Measurements from ENCODE around the gene BCKDHA.

The BCKDHA gene

DNA sequence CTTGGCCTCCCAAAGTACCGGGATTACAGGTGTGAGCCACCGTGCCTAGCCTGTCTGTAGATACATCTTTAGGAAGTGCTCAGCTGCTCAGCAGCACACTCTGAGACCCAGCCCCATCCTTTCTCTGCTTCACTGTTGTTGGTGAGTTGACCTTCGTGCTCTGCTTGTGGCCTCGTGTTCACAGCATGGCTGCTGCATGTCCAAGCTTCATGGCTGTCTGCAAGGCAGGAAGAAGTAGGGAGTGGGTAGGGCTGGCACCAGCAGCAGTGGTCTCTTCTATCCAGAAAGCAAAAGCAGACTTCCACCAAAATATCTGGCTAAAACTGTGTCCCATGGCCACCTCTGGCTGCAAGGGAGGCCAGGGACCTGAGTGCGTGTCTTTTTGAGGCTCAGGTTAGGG, 15.3 kb downstream of the BCKDHA start:
- no peaks in the 10 kb centered on the region for H3K9me3 Mint-ChIP-seq
- no peak overlapping the region for H3K4me3 Mint-ChIP-seq
- ATAC-seq (replicated peaks; ENCODE audit: extremely low read depth, poor library complexity, severe bottlenecking) = no peak
- no peaks in the 10 kb centered on the region for H3K27me3 Mint-ChIP-seq
- peaks cover 15% of the 10 kb centered on the region for H3K4me1 Mint-ChIP-seq
- peaks cover 21% of the 10 kb centered on the region for H3K36me3 Mint-ChIP-seq (ENCODE audit: insufficient read depth)
- no peak overlapping the region for H3K27ac Mint-ChIP-seq (ENCODE audit: low read depth)
- DNase-seq (ENCODE audit: low spot score in 2 of 2) = no peak

DNA sequence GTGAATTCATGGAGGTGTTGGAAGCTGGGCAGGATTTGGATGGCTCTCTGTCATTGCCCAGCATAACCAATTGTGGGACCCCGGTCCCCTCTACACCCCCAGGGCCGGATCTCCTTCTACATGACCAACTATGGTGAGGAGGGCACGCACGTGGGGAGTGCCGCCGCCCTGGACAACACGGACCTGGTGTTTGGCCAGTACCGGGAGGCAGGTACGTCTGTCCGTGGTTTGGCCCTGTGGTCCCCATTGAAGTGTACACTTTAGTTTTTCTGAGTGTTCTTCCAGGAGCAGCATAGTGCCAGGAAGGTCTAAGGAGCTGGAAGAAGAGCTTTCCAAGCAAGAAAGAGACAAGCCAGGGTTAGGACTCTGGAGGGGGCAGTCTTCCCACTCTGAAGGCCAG, 16.3 kb downstream of the BCKDHA start:
- H3K4me3 Mint-ChIP-seq = no peak overlapping the region
- peaks cover 22% of the 10 kb centered on the region for H3K36me3 Mint-ChIP-seq (ENCODE audit: insufficient read depth)
- DNase-seq (ENCODE audit: low spot score in 2 of 2) = no peak
- ATAC-seq (replicated peaks; ENCODE audit: extremely low read depth, poor library complexity, severe bottlenecking) = no peak
- peak overlapping the region; percentile 91 for H3K27ac Mint-ChIP-seq (ENCODE audit: low read depth)
- no peaks in the 10 kb centered on the region for H3K27me3 Mint-ChIP-seq
- H3K4me1 Mint-ChIP-seq = peaks cover 13% of the 10 kb centered on the region
- H3K9me3 Mint-ChIP-seq = no peaks in the 10 kb centered on the region

DNA sequence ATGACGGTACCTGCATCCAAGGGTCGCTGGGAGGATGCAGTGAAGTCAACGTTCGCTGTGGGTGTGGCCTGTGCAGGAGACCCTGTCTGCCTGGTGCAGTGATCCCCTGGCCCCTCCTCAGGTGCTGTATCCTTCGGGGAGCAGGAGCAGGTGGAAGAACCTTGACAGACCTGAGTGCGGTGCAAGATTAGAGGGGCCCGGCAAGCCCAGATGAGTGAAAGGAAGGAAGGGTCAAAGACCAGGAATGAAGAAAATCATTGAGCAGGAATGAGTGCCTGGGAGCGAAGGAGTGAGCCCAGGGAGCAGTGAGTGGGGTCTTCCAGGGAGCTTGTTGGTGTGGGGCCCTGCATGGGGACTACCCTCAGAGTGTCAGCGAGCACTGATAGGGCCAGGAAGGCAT, 16.8 kb downstream of the BCKDHA start:
- no peaks in the 10 kb centered on the region for H3K9me3 Mint-ChIP-seq
- peaks cover 25% of the 10 kb centered on the region for H3K36me3 Mint-ChIP-seq (ENCODE audit: insufficient read depth)
- H3K27me3 Mint-ChIP-seq = no peaks in the 10 kb centered on the region
- H3K4me3 Mint-ChIP-seq = no peak overlapping the region
- H3K27ac Mint-ChIP-seq (ENCODE audit: low read depth) = peak overlapping the region; percentile 91
- ATAC-seq (replicated peaks; ENCODE audit: extremely low read depth, poor library complexity, severe bottlenecking) (no peak), DNase-seq (ENCODE audit: low spot score in 2 of 2) (no peak)
- peaks cover 7% of the 10 kb centered on the region for H3K4me1 Mint-ChIP-seq

DNA sequence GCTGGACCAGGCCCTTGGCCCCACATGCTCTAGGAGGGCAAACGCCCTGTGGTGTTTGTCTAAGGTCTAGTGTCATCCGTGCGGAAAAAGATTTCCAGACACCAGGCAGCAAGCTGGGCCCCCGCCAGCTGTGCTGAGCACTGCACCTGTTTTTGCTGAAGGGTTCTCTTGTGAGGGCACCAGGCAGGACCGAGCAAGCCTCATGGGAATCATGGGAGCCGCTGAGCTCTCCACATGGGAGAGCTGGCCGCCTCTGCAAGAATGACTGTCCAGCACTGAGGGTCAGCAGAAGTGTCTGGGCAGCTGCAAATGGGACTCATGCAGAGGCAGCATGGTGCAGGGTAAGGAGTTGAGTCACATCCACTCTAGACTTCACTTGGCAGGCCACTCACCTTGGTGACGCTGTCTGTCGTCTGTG, 17.5 kb downstream of the BCKDHA start:
- Mint-ChIP-seq H3K27me3 (no peaks in the 10 kb centered on the region), H3K9me3 (no peaks in the 10 kb centered on the region), H3K36me3 (ENCODE audit: insufficient read depth) (peaks cover 31% of the 10 kb centered on the region), H3K27ac (ENCODE audit: low read depth) (no peak overlapping the region), H3K4me1 (peaks cover 1% of the 10 kb centered on the region), H3K4me3 (no peak overlapping the region)
- DNase-seq (ENCODE audit: low spot score in 2 of 2) (no peak), ATAC-seq (replicated peaks; ENCODE audit: extremely low read depth, poor library complexity, severe bottlenecking) (no peak)

DNA sequence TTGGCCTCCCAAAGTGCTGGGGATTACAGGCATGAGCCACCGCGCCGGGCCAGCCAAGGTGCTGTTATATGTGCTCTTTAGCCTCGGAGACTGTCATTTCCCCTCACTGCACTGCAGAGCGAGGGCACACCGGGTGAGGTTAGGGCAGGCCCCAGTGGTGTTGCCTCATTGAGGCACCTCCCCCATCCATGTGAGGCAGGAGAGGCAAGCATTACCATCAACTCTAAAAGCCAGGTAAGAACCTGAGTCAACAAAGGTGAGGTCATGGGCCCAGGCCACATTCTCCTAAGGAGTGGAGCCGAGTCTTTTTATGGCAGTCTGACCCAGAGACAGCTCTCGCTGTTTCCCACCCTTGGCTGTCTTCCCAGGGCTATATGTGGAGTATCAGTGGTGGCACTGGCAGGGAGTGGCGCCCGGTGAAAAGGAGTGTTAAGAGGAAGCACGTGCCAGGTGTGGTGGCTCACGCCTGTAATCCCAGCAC, 18.6 kb downstream of the BCKDHA start:
- peaks cover 36% of the 10 kb centered on the region for H3K36me3 Mint-ChIP-seq (ENCODE audit: insufficient read depth)
- no peaks in the 10 kb centered on the region for H3K9me3 Mint-ChIP-seq
- no peaks in the 10 kb centered on the region for H3K27me3 Mint-ChIP-seq
- ATAC-seq (replicated peaks; ENCODE audit: extremely low read depth, poor library complexity, severe bottlenecking) (no peak), DNase-seq (ENCODE audit: low spot score in 2 of 2) (no peak)
- H3K4me3 Mint-ChIP-seq = no peak overlapping the region
- no peak overlapping the region for H3K27ac Mint-ChIP-seq (ENCODE audit: low read depth)
- peaks cover 4% of the 10 kb centered on the region for H3K4me1 Mint-ChIP-seq

DNA sequence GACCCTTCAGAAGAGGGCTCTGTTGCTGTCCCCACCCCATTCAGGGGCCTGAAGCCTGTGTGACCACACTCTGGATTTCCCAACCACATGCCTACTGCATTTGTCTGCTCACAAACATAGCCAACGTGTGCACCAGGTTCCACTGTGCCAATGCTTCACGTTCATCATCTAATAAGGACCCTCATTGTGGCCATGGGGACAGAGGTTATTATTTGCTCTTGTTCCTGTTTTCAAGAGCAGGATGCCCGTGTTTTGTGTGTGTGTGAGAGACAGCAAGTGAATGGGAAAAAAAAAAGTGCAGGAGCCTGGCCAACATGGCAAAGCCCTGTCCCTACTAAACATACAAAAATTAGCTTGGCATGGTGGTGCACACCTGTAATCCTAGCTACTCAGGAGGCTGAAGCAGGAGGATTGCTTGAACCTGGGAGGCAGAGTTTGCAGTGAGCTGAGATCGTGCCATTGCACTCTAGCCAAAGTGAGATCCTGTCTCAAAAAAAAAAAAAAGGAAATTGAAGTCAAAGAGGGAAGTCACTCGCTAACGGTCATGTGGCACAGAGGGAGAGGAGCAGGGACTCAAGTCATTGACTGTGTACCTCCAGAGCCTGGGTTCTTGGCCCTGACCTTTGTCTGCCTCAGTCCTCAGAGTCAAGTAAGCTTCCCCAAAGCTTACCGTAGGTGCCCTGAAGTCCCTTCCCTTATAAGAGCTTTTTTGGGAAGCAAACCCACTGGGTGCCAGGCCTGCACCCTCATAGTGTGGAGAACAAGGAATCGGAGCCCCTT, 22.7 kb downstream of the BCKDHA start:
- H3K4me3 Mint-ChIP-seq = no peak overlapping the region
- peaks cover 37% of the 10 kb centered on the region for H3K36me3 Mint-ChIP-seq (ENCODE audit: insufficient read depth)
- DNase-seq (ENCODE audit: low spot score in 2 of 2) (no peak), ATAC-seq (replicated peaks; ENCODE audit: extremely low read depth, poor library complexity, severe bottlenecking) (no peak)
- H3K27me3 Mint-ChIP-seq = no peaks in the 10 kb centered on the region
- no peak overlapping the region for H3K27ac Mint-ChIP-seq (ENCODE audit: low read depth)
- H3K4me1 Mint-ChIP-seq = peaks cover 11% of the 10 kb centered on the region
- H3K9me3 Mint-ChIP-seq = no peaks in the 10 kb centered on the region

DNA sequence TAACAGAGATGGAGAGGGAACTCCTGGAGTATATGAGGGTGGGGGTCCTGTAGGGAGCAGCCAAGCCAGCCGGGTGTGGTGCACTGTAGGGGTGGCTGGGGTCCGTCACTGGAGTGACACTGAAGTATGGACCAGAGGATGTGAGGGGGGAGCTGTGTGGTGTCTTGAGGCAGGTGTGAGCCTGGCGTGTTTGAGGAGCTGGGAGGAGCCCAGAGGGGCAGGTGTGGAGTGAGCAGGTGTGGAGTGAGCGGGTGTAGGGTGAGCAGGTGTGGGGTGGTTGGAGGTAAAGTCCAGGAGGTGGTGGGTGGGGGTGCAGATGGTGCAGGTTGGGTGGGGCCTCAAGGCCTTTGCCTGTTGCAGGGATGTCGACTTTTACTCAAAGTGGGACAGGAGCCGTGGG, 23.7 kb downstream of the BCKDHA start:
- DNase-seq (ENCODE audit: low spot score in 2 of 2) (no peak), ATAC-seq (replicated peaks; ENCODE audit: extremely low read depth, poor library complexity, severe bottlenecking) (no peak)
- peaks cover 39% of the 10 kb centered on the region for H3K36me3 Mint-ChIP-seq (ENCODE audit: insufficient read depth)
- H3K4me3 Mint-ChIP-seq = no peak overlapping the region
- H3K9me3 Mint-ChIP-seq = no peaks in the 10 kb centered on the region
- peaks cover 11% of the 10 kb centered on the region for H3K4me1 Mint-ChIP-seq
- no peaks in the 10 kb centered on the region for H3K27me3 Mint-ChIP-seq
- peak overlapping the region; percentile 17 for H3K27ac Mint-ChIP-seq (ENCODE audit: low read depth)

DNA sequence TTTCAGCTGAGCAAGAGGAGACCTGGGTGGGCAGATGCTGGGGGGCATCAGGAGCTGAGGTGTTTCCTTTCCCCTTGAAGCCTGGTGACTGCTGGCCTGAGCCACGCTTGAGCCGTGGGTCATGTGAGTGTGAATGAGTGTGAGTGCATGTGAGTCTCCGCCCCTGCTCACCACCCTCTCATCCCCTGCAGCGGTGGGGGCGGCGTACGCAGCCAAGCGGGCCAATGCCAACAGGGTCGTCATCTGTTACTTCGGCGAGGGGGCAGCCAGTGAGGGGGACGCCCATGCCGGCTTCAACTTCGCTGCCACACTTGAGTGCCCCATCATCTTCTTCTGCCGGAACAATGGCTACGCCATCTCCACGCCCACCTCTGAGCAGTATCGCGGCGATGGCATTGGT, 24.4 kb downstream of the BCKDHA start:
- H3K4me1 Mint-ChIP-seq = peaks cover 11% of the 10 kb centered on the region
- H3K36me3 Mint-ChIP-seq (ENCODE audit: insufficient read depth) = peaks cover 42% of the 10 kb centered on the region
- no peaks in the 10 kb centered on the region for H3K9me3 Mint-ChIP-seq
- H3K27ac Mint-ChIP-seq (ENCODE audit: low read depth) = peak overlapping the region; percentile 17
- DNase-seq (ENCODE audit: low spot score in 2 of 2) (no peak), ATAC-seq (replicated peaks; ENCODE audit: extremely low read depth, poor library complexity, severe bottlenecking) (no peak)
- H3K27me3 Mint-ChIP-seq = no peaks in the 10 kb centered on the region
- H3K4me3 Mint-ChIP-seq = no peak overlapping the region

DNA sequence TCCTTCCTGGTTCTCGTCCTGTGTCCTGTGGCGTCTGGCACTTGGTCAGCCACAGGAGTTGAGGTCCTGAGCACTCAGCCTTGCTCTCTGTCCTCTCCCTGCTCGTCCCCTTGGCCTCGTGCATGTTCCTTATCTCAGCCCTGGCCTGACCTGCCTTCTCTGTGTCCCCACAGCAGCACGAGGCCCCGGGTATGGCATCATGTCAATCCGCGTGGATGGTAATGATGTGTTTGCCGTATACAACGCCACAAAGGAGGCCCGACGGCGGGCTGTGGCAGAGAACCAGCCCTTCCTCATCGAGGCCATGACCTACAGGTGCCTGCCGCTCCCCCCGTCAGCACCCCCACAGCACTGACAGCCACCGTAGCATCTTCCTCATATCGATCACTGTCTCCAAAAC, 24.8 kb downstream of the BCKDHA start:
- H3K9me3 Mint-ChIP-seq = no peaks in the 10 kb centered on the region
- no peak overlapping the region for H3K4me3 Mint-ChIP-seq
- H3K27ac Mint-ChIP-seq (ENCODE audit: low read depth) = no peak overlapping the region
- DNase-seq (ENCODE audit: low spot score in 2 of 2) (no peak), ATAC-seq (replicated peaks; ENCODE audit: extremely low read depth, poor library complexity, severe bottlenecking) (no peak)
- H3K36me3 Mint-ChIP-seq (ENCODE audit: insufficient read depth) = peaks cover 39% of the 10 kb centered on the region
- peaks cover 11% of the 10 kb centered on the region for H3K4me1 Mint-ChIP-seq
- no peaks in the 10 kb centered on the region for H3K27me3 Mint-ChIP-seq

DNA sequence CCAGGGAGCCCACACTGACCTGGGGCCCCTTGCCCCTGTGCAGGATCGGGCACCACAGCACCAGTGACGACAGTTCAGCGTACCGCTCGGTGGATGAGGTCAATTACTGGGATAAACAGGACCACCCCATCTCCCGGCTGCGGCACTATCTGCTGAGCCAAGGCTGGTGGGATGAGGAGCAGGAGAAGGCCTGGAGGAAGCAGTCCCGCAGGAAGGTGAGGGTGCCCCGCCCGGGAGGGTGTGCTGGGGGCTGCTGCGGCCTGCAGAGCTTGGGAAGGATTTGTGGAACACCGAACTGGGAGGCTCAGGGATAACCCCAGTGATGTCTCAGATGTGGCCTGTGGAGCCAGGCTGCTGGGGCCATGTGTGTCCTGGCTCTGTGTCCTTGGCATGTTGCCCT, 25.3 kb downstream of the BCKDHA start:
- H3K4me1 Mint-ChIP-seq = peaks cover 16% of the 10 kb centered on the region
- ATAC-seq (replicated peaks; ENCODE audit: extremely low read depth, poor library complexity, severe bottlenecking) (no peak), DNase-seq (ENCODE audit: low spot score in 2 of 2) (no peak)
- H3K27ac Mint-ChIP-seq (ENCODE audit: low read depth) = no peak overlapping the region
- H3K9me3 Mint-ChIP-seq = no peaks in the 10 kb centered on the region
- H3K36me3 Mint-ChIP-seq (ENCODE audit: insufficient read depth) = peaks cover 38% of the 10 kb centered on the region
- no peaks in the 10 kb centered on the region for H3K27me3 Mint-ChIP-seq
- no peak overlapping the region for H3K4me3 Mint-ChIP-seq

DNA sequence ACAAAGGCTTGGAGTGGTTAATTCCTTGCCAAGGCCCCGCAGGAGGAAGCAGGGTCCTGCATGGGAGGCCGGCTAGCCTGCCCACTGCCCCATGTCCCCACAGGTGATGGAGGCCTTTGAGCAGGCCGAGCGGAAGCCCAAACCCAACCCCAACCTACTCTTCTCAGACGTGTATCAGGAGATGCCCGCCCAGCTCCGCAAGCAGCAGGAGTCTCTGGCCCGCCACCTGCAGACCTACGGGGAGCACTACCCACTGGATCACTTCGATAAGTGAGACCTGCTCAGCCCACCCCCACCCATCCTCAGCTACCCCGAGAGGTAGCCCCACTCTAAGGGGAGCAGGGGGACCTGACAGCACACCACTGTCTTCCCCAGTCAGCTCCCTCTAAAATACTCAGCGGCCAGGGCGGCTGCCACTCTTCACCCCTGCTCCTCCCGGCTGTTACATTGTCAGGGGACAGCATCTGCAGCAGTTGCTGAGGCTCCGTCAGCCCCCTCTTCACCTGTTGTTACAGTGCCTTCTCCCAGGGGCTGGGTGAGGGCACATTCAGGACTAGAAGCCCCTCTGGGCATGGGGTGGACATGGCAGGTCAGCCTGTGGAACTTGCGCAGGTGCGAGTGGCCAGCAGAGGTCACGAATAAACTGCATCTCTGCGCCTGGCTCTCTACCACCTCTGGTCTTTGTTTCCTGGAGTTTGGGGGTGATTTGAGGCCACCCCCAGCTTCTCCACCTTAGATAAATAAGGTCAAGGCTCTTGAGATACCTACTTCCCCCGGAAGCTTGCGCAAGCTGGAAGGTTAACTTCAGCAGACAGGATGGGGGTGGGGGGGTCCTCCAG, 26.9 kb downstream of the BCKDHA start:
- Mint-ChIP-seq H3K4me3 (no peak overlapping the region), H3K36me3 (ENCODE audit: insufficient read depth) (peaks cover 34% of the 10 kb centered on the region), H3K27ac (ENCODE audit: low read depth) (no peak overlapping the region), H3K4me1 (peaks cover 25% of the 10 kb centered on the region), H3K27me3 (no peaks in the 10 kb centered on the region), H3K9me3 (no peaks in the 10 kb centered on the region)
- DNase-seq (ENCODE audit: low spot score in 2 of 2) (no peak), ATAC-seq (replicated peaks; ENCODE audit: extremely low read depth, poor library complexity, severe bottlenecking) (no peak)

DNA sequence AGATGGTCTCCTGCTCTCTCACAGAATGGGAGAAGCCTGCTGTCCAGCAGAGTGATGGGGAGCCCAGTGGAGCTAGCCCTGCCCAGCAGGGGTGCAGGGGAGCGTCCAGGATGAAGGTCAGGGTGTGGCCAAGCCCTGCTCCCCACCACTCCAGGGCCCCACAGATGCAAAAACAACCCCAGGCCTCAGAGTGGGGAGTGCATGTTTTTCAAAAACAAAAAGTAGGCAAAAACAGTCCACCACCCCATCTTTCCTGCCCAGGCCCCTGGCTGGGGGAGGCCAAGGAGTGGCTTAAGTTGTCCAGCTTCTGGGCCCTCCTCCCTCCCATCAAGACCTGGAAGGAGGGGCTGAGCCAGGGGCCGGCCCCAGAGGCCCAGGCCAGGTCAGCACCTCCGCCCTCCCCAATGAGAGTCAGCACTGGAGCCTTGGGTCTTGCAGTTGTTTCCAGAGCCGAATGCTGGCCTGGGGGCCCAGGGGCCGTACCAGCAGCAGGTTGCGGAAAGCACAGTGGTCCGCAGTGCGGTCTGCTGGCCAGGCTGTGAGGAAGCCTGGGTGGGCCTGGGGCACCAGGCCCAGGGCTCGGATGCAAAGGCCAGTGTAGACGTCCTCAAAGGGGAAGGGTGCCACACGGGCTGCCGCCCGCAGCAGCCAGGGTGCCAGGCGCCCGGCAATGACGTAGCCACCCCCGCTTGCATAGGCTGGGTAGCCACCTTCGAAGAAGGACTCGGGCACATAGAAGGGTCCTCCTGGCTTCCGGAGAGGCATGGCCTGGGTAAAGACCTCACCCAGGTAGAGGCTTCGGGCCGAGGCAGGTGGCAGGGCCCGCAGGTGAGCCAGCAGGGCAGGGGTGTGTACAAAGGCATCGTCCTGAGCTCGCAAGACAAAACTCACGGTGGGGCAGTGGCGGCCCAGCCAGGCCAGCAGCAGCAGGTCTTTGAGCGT, 27.8 kb downstream of the BCKDHA start:
- ATAC-seq (replicated peaks; ENCODE audit: extremely low read depth, poor library complexity, severe bottlenecking) (no peak), DNase-seq (ENCODE audit: low spot score in 2 of 2) (no peak)
- Mint-ChIP-seq H3K4me1 (peaks cover 25% of the 10 kb centered on the region), H3K9me3 (no peaks in the 10 kb centered on the region), H3K27ac (ENCODE audit: low read depth) (no peak overlapping the region), H3K4me3 (peak overlapping the region; percentile 84), H3K27me3 (no peaks in the 10 kb centered on the region), H3K36me3 (ENCODE audit: insufficient read depth) (peaks cover 29% of the 10 kb centered on the region)

All from central memory CD8-positive, alpha-beta T cell (primary cell).